Left lobe of liver (tissue), 2 donors: ENCODE results near the gene XPNPEP3. TPM values are rescaled to one million over a fixed set of nuclear protein-coding genes. Genes with fewer than 3 reads are reported as not detected.
"Not testable (repeated sequence)": the region's sequence is repeated elsewhere in the genome, so short reads cannot be mapped to it uniquely, and the experiment has no call there.

ENCODE experiments used
- ATAC-seq: fragments of 200-7000 bp; cut with Tn5 transposase; one replicate; pipeline ENCODE4 v1.9.1; 2020; ENCODE audit warnings: mild to moderate bottlenecking, moderate library complexity
- DNase-seq: peaks from one replicate; pipeline ENCODE4 v3.0.0-alpha.2; 2020; ENCODE audit warnings: low spot score
- total RNA-seq: library from RNA; stranded (reverse); gene quantifications from one replicate; pipeline ENCODE4 v1.2.1, GENCODE V29; 2021
- donor health status: DM: no; HTN: no; CAD: no; lungs with moderate emphysema.
- donor health status: DM: no; HTN: yes; CAD: no.

The XPNPEP3 gene
- total RNA-seq, 1 donor from 2014 or later, result 22.0 TPM

DNA sequence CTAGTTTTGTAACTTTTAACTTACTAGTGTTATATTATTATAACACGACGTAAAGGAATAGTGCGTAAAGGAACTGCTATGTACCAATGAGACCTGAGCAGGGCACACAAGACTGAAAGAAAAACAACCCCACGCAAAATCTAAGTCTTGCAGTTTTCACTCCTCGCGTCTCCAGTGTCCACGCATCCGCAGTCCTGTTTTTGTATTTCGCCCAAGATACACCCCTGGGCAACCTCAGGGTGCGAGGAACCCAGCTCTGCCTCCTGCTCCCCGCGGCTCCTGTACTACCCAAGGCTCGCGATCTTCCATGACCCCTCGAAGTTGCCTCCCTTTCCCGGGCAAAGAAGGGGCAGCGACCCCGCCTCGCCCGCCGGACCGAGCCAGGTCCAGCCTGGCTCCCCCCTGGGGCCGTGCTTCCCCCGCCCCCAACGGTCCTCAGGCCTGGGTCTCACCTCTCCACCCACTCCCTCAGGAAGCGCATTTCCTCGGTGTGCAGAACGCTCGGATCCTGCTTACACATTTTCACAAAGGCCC, 902 bp upstream of the XPNPEP3 start:
- ATAC-seq (peak; percentile 31), DNase-seq (no peak)

DNA sequence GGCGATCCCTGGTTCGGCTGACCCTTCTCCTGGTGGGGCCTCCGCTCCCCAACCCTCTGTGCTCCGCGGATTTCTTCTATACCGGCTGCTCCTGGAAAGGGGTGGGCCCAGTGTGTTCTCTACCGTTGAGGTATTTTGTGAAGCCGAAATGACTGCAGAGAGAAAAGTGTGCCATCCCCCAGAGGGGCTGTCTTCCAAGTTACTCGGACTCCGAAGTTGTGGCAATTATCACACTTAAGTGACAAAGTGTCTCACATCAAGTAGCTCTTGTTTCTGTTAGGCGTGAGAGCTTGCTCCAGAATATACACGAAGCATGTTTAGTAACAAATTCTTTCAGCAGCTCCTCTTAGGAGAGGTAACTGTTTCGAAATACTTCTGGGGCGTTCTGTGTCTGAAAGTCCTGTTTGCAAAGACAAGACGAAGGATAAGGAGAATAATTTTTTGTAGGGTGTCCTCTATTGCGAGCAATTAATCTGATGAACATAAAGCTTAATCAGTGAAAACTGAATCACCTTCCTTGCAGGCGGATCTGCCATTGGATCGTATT, 434 bp downstream of the XPNPEP3 start:
- DNase-seq (no peak), ATAC-seq (no peak)

DNA sequence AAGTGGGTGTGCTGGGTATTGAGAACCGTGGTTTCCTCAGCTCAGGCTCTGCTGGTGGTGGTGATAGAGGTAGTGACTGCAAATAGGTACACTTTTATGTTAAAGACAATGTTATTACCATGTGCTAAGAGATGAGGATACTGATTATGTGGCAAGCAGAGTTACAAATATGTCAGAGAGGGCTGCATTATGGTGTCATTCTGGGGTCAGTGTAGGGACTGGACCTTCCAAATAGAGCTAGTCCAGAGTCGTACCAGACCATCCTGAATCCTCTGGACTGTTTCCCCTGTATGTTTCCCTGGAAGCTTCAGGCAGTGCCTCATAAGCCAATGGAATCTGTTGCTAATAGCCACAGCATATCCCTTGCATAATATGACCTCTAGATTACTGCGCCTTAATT, 5.1 kb downstream of the XPNPEP3 start, which contains the start of gene DNAJB7:
Gene DNAJB7 (minus strand): TSS at position 101 of the 400 bp plus-strand sequence. CDS start 119 bp downstream, outside the sequence.
- DNase-seq, result no peak
- no peak for ATAC-seq

DNA sequence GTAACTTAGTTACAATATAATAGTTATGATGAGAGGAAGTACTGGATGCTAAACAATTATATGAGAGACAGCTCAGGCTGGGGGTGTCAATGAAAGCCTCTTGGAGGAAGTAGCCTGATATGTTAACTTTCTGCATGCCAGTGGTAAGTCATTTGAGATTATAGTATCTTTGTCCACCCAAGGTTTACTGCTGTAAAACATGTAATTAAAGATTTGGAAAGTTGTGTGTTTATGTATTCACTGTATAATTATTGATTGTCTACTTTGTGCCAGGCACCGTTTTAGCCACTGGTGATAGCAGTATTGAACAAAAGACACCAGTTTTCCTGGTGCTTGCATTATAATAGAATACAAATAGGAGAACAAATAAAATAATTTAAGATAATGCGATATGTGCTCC, 5.6 kb downstream of the XPNPEP3 start:
- no peak for ATAC-seq
- DNase-seq, result no peak

DNA sequence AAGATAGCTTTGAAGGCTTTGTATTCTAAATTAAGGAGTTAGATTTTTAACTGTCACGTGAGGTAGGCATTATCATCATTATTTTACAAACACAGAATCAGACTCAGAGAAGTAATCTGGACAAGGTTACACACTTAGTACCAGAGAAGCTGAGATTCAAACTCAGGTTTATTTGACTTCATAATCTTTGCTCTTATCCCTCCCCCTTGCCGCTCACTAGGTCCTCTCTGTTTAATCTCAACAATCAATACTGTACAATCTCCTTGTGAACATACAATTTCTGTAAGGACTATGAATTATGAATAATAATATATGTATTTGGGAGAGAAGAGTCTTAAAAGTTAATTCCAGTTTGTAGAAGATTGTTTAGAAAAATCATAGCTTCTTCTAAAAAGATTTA, 10.2 kb downstream of the XPNPEP3 start:
- DNase-seq (no peak), ATAC-seq (peak; percentile 35)

DNA sequence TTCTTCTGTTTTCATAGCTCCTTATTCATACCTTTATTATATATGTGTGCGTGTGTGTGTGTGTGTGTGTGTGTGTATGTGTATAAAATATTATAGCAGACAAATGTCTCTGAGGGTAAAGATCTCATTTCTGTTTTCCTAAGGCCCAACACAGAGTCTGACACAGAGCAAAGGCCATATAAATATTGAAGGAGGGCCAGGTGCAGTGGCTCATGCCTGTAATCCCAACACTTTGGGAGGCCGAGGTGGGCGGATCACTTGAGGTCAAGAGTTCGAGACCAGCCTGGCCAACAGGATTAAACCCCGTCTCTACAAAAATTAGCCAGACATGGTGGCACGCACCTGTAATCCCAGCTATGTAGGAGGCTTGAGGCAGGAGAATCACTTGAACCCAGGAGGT, 11.4 kb downstream of the XPNPEP3 start:
- DNase-seq (peak; percentile 61), ATAC-seq (peak; percentile 89)

DNA sequence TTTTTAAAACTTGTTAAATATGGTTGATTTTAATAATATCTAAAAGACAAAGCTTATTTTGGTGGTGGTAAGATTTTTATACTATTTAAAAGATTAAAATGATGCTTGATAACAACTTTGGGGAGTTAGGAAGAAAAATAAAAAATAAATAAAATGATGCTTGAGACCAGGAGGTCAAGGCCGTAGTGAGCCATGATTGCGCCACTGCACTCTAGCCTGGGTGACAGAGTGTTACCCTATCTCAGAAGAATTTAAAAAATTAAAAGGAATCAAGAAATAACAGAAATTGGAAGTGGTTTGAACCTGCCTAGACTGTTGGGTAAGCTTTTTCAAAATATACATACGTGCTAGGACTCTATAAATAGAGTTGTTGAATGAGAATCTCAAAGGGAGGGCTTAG, 17.1 kb downstream of the XPNPEP3 start:
- no peak for DNase-seq
- no peak for ATAC-seq

DNA sequence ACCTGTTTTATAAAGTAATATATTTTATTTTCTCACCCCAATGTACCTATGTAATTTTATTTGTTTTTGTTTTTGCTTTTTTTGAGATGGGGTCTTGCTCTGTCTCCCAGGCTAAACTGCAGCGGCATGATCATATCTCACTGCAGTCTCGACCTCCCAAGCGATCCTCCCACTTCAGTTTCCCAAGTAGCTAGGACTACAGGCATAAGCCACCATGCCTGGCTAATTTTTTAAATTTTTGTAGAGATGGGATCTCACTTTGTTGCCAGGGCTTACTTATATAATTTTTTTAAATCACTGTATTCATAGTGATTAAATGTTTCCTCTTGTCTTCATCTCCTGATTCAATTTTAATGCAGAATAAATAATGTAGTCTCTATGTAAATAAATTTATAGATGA, 18.2 kb downstream of the XPNPEP3 start:
- no peak for ATAC-seq
- no peak for DNase-seq

DNA sequence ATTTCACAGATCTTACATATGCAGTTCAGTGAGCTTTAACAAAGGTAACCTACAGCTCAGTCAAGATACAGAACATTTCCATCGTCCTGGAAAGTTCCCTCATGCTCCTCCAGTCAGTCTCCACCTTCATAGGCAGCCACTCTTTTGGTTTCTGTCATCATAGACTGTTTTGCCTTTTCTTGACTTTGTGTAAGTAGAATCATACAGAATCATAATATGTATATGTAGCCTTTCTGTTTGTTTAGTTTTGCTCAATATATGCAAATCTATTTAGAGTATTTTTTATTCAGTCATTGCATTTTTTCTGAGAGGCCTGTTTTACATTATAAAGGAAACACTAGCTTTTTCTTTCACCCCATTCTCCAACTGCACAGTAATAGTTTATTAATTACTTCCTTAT, 20.0 kb downstream of the XPNPEP3 start:
- no peak for DNase-seq
- no peak for ATAC-seq

DNA sequence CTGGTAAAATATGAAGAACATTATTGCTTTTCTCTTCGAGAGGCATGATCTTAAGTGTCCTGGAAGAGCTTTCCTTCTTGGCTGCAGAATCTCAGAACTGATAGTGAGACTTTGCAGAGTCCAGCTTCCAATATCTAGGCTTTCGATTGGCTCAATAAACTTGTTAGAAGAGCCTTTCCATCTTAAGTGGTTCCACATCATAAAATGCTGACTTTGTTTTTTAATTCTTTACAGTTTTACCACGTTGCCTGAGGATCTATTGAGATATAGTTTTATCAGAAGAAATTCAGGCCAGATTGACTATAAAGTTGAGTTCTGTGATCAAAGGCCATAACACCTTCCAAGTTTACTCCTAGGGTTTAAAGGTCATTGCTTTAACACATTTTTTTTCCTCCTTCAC, 20.5 kb downstream of the XPNPEP3 start:
- DNase-seq, result no peak
- ATAC-seq, result no peak

DNA sequence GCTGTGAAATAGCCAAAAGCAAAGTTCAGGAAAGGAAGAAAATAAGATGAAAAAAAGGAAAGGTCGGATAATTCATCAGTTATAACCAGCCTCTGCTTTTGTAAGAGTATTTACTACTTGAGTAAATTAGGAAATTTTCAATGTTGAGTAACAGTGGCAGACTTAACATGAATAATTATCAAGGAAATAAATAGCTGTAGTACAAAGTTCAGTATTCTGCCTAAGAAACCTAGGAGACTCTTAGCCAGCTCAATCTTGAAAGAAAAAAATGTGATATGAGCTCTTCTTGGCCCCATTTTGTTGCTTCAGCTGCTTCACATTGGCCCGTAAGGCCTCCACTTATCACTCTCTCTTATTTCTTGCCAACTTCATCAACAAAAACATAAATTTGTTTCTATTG, 22.0 kb downstream of the XPNPEP3 start:
- DNase-seq (no peak), ATAC-seq (no peak)

DNA sequence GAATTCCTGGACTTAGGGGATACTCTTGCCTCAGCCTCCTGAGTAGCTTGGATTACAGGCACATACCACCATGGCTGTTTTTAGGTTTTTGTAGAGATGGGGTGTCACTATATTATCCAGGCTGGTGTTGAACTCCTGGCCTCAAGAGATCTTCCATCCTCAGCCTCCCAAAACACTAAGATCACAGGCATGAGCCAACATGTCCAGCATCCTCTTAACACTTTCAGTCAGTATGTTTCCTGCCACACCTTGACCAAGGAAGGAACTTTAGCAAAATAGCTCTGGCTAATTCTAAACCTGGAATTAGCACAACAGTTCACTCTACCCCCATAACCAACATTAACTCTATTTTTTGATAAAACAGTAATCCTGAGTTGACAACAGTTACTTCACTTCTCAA, 32.2 kb downstream of the XPNPEP3 start:
- DNase-seq (no peak), ATAC-seq (no peak)

DNA sequence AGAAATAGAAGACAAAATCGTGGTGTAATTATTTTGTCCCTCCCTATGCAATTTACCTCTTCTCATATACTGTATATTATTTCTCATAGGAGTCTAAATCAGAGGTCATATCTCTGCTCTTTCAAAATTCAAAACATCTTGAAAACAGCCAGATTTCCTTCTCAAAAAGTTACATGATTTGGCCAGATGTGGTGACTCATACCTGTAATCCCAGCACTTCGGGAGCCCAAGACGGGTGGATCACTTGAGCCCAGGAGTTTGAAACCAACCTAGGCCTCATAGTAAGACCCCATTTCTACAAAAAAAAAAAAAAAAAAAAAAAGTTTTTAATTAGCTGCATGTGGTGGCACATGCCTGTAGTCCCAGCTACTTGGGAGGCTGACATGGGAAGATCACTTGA, 33.9 kb downstream of the XPNPEP3 start:
- DNase-seq (no peak), ATAC-seq (no peak)

DNA sequence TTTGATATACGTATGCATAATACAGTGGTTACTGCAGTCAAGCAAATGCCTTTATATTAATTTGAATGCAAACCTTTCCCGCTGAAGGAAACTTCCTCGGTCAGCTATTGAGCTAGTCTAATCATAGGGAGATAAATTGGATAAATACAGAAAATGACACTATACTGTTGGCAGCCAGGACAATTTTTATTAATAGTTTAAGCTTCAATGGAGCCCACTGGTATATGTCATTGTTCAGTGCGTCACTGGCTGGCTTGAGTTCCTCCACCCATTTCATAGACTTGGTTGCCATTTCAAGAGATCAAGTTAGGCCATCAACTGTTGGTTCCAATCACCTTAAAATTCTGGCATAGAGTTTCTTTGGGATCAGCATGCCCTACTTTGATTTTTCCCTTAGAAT, 37.5 kb downstream of the XPNPEP3 start:
- no peak for ATAC-seq

DNA sequence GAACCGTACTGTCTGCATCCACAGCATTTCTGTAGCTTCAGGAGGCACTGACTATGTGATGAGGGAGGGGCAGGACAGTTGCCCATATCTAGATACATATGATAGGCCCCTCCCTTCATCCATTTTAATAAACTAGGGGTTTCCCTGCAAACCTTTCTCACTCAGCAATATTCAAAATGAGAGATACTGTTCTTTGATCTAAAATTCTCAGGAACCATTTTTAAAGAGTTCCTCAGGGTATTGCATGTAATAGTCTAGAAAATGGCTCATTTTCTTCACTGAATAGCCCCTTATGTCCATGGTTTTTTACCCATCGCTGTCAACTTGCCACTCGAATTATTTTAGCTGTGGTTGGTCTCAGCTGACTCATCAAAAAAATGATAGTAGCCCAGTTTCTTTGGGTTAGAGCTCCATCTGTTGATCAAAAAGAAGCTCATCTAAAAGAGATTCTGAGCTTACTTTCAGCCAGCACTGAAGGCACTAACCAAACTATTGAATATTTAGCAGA, 42.0 kb downstream of the XPNPEP3 start:
- no peak for DNase-seq
- peak; percentile 96 for ATAC-seq

More for the DNA sequence above, 37.5 kb downstream of the XPNPEP3 start:
- DNase-seq, result no peak

DNA sequence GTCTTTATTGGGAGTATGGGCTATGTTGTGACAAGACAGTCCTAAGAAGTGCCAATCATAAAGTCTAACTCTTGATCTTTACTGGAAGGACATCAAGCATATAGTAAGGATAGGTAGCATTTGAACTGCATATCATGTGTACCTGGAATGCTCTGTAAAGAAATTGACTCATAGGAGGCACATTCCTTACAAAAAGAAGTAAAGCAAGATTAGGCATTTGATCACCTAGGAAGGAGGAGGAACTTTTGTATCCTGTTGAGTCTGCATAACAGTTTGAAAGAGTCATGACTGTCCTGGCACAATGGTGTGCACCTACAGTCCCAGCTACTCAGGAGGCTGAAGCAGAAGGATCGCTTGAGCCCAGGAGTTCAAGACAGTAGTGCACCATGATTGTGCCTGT, 47.2 kb downstream of the XPNPEP3 start:
- DNase-seq, result no peak
- ATAC-seq, result no peak

DNA sequence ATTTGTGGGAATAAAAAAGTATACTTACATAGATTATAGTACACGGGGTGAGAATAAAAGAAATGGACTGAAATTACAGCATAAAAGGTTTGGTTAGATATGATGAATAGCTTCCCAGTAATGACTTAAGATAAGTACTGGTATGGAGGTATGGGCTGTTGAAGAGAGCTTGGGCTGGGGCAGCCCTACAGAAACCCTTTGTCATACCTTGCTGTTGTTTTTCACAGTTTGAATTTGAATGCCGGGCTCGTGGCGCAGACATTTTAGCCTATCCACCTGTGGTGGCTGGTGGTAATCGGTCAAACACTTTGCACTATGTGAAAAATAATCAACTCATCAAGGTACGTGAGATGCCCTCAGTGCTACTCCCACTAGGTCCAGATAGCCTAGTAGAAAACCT, 51.9 kb downstream of the XPNPEP3 start:
- no peak for DNase-seq
- ATAC-seq, result no peak

DNA sequence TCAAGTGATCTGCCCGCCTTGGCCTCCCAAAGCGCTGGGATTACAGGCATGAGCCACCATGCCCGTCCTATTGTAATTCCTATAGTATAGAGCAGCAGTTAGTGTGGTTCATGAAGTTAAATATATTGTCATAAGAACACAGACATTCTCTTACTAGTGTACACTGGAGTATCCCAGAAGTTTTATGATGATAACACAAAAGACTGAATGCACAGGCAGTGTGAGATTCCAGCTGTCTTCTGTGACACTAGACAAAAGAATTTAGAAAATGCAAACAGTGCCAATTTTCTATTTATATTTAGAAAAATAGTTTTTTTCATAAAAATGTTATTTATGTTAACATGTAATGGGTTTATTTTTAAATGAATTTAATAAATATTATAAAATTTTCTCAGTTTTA, 54.8 kb downstream of the XPNPEP3 start:
- no peak for ATAC-seq

DNA sequence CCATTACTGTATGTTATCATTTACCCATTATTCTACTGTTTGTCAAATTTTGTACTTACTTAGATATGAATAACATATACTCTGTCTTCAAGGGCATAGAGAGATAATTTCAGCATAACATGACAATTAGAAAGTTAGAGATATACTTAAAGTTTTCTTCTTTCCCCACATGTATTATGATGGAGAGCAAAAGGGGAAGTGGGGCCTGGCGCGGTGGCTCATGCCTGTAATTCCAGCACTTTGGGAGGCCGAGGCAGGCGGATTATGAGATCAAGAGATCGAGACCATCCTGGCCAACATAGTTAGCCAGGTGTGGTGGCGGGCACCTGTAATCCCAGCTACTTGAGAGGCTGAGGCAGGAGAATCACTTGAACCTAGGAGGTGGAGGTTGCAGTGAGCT, 56.0 kb downstream of the XPNPEP3 start:
- ATAC-seq, DNase-seq: not testable (repeated sequence)

More for the DNA sequence above, 54.8 kb downstream of the XPNPEP3 start:
- no peak for DNase-seq

DNA sequence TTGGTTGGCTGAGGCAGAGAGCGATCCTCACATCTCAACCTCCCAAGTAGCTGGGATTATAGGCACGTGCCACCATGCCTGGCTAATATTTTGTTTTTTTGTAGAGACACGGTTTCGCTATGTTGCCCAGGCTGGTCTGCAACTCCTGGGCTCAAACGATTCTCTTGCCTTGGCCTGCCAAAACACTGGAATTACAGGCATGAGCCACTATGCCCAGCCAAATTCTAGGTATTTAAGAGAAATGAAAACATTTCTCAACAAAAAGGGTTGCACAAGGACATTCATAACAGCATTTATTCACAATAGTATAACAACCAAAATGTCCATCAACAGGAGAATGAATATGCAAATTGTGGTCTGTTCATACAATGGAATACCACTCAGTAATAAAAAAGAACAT, 62.5 kb downstream of the XPNPEP3 start:
- peak; percentile 50 for ATAC-seq

DNA sequence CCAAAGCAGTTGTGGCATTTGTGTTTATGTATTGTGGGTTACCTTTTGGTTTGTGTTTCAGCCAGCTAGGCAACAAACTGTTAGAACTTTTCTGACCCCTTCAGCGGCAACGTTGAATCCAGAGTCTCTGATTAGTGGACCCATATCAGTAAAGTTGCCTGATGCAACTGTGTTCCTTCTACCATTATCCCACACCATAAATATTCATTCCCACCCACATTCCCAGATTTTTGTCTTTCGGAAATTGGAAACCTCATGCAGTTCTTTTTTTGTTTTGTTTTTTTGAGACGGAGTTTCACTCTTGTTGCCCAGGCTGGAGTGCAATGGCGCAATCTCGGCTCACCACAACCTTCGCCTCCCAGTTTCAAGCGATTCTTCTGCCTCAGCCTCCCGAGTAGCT, 63.6 kb downstream of the XPNPEP3 start:
- ATAC-seq, result no peak
- DNase-seq, result no peak

More for the DNA sequence above, 62.5 kb downstream of the XPNPEP3 start:
- DNase-seq, result no peak

DNA sequence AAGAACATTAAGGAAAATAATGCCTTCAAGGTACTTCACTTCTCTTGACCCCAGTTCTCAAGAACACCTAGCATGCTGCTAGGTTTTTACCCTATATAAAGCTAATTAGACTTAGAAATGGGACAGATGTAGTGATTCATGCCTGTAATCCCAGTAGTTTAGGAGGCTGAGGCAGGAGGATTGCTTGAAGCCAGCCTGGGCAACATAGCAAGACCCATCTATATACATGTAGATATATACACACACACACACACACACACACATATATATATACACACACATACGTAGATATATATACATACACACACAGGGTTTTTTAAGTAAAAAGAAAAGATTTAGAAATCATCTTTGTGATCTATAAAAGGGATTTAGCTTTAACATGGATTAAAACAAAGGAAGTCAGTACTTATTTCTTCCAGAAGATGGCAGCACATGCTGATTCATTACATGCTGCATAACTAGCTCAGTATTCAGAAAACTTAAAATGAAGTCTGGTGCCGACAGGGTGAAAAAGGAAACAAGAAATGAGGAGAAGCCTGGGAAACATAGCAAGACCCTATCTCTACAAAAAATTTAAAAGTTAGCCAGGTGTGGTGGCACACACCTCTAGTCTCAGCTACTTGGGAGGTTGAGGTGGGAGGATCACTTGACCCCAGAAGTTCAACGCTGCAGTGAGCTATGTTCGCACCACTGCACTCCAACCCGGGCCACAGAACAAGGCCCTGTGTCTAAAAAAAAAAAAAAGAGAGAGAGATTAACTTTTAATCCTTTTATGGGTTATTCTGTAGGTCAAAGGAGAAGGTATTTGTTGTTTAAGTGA, 65.7 kb downstream of the XPNPEP3 start:
- ATAC-seq (peak; percentile 85), DNase-seq (peak; percentile 22)
